Fibroblast of skin of right biceps (primary cell): ENCODE measurements around the gene GART.

Experiments used
- DNase-seq: peaks from one replicate; pipeline ENCODE4 v3.0.0-alpha.2; 2013

GART gene

DNA sequence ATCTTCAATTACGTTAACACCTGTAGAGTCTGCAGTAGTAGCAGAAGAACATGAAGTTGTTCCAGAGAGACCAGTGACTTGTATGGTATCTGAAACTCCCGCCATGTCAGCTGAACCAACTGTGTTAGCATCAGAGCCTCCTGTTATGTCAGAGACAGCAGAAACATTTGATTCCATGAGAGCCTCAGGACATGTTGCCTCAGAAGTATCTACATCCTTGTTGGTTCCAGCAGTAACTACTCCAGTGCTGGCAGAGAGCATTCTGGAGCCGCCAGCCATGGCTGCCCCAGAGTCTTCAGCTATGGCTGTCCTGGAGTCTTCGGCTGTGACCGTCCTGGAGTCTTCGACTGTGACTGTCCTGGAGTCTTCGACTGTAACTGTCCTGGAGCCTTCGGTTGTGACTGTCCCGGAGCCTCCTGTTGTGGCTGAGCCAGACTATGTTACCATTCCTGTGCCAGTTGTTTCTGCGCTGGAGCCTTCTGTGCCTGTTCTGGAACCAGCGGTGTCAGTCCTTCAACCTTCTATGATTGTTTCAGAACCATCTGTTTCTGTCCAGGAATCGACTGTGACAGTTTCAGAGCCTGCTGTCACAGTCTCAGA lies 11.2 kb upstream of the GART start:
- DNase-seq = no peak

GRCh38 chr21:33552093-33552998 lies 10.4 kb upstream of the GART start:
- no peak for DNase-seq

GRCh38 chr21:33551664-33552063 lies 9.7 kb upstream of the GART start:
- no peak for DNase-seq

DNA sequence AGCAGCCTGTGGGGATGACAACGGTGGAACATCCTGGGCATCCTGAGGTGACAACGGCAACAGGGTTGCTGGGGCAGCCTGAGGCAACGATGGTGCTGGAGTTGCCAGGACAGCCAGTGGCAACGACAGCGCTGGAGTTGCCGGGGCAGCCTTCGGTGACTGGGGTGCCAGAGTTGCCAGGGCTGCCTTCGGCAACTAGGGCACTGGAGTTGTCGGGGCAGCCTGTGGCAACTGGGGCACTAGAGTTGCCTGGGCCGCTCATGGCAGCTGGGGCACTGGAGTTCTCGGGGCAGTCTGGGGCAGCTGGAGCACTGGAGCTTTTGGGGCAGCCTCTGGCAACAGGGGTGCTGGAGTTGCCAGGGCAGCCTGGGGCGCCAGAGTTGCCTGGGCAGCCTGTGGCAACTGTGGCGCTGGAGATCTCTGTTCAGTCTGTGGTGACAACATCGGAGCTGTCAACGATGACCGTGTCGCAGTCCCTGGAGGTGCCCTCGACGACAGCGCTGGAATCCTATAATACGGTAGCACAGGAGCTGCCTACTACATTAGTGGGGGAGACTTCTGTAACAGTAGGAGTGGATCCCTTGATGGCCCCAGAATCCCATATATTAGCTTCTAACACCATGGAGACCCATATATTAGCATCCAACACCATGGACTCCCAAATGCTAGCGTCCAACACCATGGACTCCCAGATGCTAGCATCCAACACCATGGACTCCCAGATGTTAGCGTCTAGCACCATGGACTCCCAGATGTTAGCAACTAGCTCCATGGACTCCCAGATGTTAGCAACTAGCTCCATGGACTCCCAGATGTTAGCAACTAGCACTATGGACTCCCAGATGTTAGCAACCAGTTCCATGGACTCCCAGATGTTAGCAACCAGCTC lies 9.1 kb upstream of the GART start:
- DNase-seq = no peak

DNA sequence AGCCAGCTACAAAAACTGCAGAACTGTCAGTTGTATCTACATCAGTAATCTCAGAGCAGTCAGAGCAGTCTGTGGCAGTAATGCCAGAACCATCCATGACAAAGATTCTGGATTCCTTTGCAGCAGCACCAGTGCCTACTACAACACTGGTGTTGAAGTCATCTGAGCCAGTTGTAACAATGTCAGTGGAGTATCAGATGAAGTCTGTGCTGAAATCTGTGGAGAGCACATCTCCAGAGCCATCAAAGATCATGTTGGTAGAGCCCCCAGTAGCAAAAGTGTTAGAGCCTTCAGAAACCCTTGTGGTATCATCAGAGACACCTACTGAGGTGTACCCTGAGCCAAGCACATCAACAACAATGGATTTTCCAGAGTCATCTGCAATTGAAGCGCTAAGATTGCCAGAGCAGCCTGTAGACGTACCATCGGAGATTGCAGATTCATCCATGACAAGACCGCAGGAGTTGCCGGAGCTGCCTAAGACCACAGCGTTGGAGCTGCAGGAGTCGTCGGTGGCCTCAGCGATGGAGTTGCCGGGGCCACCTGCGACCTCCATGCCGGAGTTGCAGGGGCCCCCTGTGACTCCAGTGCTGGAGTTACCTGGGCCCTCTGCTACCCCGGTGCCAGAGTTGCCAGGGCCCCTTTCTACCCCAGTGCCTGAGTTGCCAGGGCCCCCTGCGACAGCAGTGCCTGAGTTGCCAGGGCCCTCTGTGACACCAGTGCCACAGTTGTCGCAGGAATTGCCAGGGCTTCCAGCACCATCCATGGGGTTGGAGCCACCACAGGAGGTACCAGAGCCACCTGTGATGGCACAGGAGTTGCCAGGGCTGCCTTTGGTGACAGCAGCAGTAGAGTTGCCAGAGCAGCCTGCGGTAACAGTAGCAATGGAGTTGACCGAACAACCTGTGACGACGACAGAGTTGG lies 8.2 kb upstream of the GART start:
- DNase-seq = no peak

- DNase-seq = no peak
Measured at GRCh38 chr21:33546086-33546485, 4.2 kb upstream of the GART start.

DNA sequence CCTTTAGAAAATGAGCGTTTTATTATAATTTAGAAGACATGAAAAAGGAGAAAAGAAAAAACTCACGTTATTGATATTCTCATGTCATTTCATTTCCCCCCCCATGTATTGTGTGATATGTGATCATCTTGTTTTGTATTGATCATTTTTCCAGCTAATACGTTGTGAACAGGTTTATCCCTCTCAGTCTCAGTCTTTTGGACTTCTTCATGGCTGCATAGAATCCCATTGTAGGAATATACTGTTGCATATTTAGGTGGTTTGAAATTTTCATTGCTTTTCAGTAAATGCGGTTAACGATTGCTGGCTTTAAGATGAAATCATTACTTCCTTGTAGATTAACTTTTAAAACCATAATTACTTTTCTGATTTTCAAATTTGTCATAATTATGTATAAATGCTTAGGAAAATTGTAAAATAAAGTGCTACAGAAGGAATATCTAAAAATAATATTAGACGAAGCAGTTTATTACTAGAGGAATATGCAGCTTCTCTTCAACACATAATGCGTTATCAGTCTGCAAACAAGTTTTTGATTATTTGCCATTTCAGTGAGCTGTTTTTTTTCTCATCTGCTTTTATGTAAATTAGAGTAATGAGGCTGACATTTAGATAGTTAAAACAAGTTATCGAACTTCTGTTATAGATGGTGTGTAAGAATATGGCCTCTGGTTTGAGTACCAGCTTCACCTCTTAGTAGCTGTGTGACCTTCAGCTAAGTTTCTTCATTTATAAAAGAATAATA lies 2.7 kb upstream of the GART start:
- no peak for DNase-seq

DNA sequence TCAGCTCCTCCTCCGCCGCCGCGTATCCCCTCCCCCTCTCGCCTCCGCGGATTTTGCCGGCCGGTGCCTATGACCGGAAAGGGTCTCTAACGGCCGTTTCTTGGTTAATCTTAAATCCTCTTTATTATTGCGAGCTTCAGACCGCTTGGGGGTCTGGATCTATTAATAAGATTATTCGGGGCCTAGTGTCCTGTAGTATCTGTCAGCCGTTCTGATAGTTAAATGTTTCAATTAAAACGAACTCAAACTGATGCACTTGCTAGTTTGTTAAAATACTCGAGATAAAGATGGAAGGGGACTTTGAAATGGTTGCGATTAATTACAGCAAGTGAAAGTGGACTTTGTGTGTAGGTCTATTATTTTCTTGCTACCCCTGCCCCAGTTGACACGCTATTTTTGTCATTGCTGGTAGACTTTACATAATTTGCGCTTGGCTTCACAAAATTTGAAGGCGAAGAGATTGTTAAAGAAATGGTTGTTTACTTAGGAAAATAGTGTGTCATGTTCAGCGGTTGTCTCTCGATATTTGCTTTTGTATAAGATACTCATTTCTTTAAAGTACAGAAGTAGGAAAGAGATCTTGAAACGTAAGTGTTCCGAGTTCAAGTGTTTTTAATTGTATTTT lies 1.7 kb upstream of the GART start:
- DNase-seq = no peak

GRCh38 chr21:33542640-33543504 lies 955 bp upstream of the GART start, which contains the start of gene SON:
Gene SON, plus strand, starts transcription at chr21:33543038. Its CDS starts 55 bp downstream, at chr21:33543093.
- peak; percentile 99 for DNase-seq

DNA sequence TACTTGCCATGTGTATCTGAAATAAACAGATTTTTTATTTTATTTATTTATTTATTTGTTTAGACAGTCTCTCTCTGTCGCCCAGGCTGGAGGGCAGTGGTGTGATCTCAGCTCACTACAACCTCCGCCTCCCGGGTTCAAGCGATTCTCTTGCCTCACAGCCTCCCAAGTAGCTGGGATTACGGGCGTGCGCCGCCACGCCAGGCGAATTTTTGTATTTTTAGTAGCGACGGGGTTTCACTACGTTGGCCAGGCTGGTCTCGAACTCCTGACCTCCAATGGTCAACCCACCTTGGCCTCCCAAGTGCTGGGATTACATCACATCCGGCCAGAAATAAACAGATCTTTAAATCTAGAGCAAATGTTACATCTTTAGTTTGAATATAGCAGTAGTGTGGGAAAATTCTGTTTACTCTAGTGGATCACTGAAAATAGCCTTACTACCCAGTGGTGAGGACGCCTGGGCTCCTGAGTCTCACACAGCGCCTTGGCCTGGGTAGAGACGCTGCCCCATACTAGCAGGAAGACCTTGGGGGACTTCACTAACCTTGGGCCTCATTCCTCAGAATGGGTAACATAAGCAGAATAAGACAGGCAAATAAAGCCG lies 709 bp downstream of the GART start:
- DNase-seq = peak; percentile 6

DNA sequence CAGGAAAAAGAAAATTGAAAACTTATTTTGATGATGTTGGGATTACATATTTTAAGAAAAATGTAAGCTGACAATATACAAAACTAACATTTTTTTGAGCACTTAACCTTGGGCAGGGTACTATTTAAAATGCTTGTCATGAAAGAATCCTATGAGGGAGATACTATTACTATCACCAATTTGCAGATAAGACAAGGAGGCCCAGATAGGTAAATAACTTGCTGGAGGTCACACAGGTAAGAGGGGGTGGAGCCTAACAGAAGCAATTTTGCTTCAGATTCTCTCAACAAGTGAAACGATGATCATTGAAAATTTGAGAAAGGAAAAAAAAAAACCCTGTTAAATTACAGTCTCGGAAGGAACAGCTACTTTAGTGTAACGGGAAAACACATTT lies 1.2 kb downstream of the GART start:
- DNase-seq = no peak

- DNase-seq = peak; percentile 59
Measured at GRCh38 chr21:33539616-33540015, 2.3 kb downstream of the GART start.

GRCh38 chr21:33537212-33537611 lies 4.7 kb downstream of the GART start:
- DNase-seq = no peak

DNA sequence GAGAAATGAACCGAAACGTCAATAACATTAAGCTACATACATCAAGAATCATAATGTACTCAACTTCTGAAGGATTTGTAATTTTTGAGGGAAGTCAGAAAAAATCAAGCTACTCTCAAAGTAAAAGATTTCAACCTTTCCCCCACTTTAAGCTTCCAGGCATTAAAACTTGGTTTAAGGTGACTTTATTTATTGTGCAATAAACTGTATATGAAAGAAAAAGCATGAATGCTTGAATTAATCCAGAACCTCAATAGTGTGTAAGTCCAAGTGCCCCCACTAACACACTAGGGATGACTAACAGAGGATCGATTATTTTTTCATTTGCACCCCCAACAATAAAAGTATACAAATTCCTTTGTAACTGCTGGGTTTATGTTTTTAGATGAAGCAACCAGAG lies 10.9 kb downstream of the GART start:
- no peak for DNase-seq

- DNase-seq = no peak
Measured at GRCh38 chr21:33522953-33523349, 19.0 kb downstream of the GART start.

DNA sequence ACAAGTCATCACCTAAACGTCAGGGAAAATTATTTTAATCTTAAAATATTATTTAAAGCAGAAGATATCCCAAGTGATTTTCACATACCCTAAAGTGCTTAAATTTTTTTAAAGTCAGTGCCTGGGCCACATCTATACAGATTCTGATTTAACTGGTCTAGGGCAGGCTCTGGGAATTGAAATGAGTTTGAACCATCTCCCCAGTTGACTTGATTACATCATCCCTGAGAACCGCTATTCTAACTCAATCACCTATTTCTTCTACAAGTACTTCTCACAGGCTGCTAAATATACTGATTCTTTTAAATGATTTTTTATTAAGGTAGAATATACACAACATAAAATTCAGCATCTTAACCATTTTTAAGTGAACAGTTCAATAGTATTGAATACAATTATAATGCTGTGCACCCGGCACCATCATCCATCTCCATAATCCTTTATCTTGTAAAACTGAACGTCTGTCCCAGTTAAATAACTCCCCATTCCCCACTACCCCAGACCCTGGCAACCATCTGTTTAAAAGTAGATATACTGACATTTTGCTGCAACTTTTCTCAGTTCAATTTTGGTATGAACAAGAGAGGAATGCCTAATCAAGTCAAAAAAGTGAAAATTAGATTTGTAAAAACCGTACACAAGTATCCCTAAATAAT lies 19.5 kb downstream of the GART start:
- DNase-seq = no peak

DNA sequence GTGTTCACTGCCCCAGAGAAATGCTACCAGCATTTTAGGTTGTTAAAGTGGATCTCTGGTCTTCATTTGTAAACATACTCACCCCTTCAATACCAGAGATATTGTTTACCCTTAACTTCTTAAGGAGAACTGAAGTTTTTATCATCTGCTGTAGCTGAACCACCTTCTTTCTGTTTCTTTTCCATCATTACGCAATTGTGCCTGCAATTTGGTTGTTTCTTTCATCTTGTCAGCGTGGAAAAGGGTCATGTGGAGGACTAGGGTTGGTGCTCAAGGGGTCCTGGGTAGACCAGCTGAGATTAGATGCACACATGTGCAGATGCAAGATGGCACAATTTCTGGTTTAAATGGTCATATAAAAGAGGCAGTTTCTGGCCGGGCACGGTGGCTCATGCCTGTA lies 23.0 kb downstream of the GART start:
- DNase-seq = no peak

DNA sequence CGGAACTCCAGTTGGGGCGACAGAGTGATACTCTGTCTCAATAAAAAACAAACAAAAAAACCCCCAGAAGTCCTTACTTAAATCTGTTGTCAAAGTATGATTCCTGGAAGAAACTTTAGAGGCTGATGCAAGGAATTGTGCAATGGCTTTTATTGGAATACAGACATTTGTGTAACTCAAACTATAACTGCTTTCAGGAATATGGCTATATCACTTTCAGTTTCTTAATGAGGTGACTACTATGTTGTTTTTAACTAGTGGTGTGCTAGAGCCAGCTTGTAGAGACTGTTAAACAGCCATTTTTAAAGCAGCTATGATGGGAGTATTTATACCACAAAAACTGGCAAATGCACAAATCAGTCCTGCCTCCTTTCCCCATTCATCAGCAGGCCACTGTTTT lies 27.7 kb downstream of the GART start:
- DNase-seq = no peak

DNA sequence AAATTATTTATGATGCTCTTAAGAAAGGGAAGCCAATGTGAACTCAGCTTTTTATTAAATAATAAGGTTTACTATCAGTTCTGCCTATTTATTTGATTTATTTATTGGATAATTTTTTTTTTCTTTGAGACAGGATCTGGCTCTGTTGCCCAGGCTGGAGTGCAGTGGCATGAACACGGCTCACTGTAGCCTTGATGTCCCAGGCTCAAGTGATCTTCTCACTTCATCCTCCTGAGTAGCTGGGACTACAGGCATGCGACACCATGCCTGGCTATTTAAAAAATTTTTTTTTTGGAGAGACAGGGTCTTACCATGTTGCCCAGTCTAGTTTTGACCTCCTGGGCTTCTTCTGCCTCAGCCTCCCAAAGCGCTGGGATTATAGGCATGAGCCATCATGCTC lies 29.4 kb downstream of the GART start:
- DNase-seq = no peak
